HTR-8/SVneo (cell line): ENCODE results near the gene DICER1.

ENCODE experiments used
- DNase-seq: peaks from one replicate; pipeline ENCODE4 v3.0.0; 2011; ENCODE audit warnings: low spot score, mixed read lengths; ENCODE audit not compliant: insufficient read length
- FAIRE-seq: peaks from 2 replicates; lab custom pipeline; 2011; peaks lifted over from hg19 to GRCh38; lab: Jason Lieb, UNC

Gene DICER1

GRCh38 chr14:95064256-95064655 is 93.1 kb downstream of the DICER1 start:
- FAIRE-seq, result no peak

GRCh38 chr14:95063391-95063790 is 93.9 kb downstream of the DICER1 start:
- DNase-seq (no peak), FAIRE-seq (no peak)

More at GRCh38 chr14:95064256-95064655, 93.1 kb downstream of the DICER1 start:
- no peak for DNase-seq

- no peak for FAIRE-seq
- no peak for DNase-seq
Observed at GRCh38 chr14:95062946-95063345, 94.4 kb downstream of the DICER1 start.

GRCh38 chr14:95062220-95062619 is 95.1 kb downstream of the DICER1 start:
- FAIRE-seq (no peak), DNase-seq (no peak)

- DNase-seq (no peak), FAIRE-seq (no peak)
Observed at GRCh38 chr14:95061317-95062093, 95.8 kb downstream of the DICER1 start.

- FAIRE-seq, result no peak
- no peak for DNase-seq
Observed at GRCh38 chr14:95059126-95059525, 98.2 kb downstream of the DICER1 start.

- DNase-seq (no peak), FAIRE-seq (no peak)
Observed at GRCh38 chr14:95058491-95058890, 98.8 kb downstream of the DICER1 start.

- no peak for FAIRE-seq
- DNase-seq, result no peak
Observed at GRCh38 chr14:95057851-95058250, 99.5 kb downstream of the DICER1 start.

- FAIRE-seq (no peak), DNase-seq (no peak)
Observed at GRCh38 chr14:95057147-95057546, 100.2 kb downstream of the DICER1 start.

GRCh38 chr14:95056476-95056875 is 100.9 kb downstream of the DICER1 start:
- FAIRE-seq (no peak), DNase-seq (no peak)

- FAIRE-seq, result no peak
- no peak for DNase-seq
Observed at GRCh38 chr14:95055318-95055717, 102.0 kb downstream of the DICER1 start.

- DNase-seq, result no peak
- no peak for FAIRE-seq
Observed at GRCh38 chr14:95054346-95055280, 102.7 kb downstream of the DICER1 start.

- DNase-seq, result no peak
- no peak for FAIRE-seq
Observed at GRCh38 chr14:95052016-95052585, 105.2 kb downstream of the DICER1 start.

- FAIRE-seq, result no peak
- no peak for DNase-seq
Observed at GRCh38 chr14:95049952-95050351, 107.4 kb downstream of the DICER1 start.

- FAIRE-seq, result no peak
- DNase-seq, result no peak
Observed at GRCh38 chr14:95048771-95049312, 108.5 kb downstream of the DICER1 start.

- DNase-seq, result no peak
- FAIRE-seq, result no peak
Observed at GRCh38 chr14:95047754-95048153, 109.6 kb downstream of the DICER1 start.

GRCh38 chr14:95046711-95047681 is 110.3 kb downstream of the DICER1 start:
- no peak for DNase-seq

GRCh38 chr14:95045836-95046430 is 111.4 kb downstream of the DICER1 start:
- DNase-seq, result no peak
- no peak for FAIRE-seq

More at GRCh38 chr14:95046711-95047681, 110.3 kb downstream of the DICER1 start:
- FAIRE-seq, result no peak

- FAIRE-seq (no peak), DNase-seq (no peak)
Observed at GRCh38 chr14:95045106-95045701, 112.1 kb downstream of the DICER1 start.
